ENCODE data around the gene CARNS1. TPM values are rescaled to one million over a fixed set of nuclear protein-coding genes. Genes with fewer than 3 reads are reported as not detected.

The CARNS1 gene
- total RNA-seq, 6 experiments from 2014 or later = 0.05 to 0.14 (median 0.06) TPM; not detected in 1

- Mint-ChIP-seq H3K4me1 (ENCODE audit: low read depth) (peaks cover 10% of the 10 kb centered on the region; the same call in 1 of the 2 replicates), H3K27me3 (ENCODE audit: insufficient read depth) (peaks cover 7% of the 10 kb centered on the region; the same call in 1 of the 2 replicates), H3K27ac (no peak overlapping the region), H3K4me3 (0 out of 2 replicates have a peak overlapping the region, but pooled peaks have one; percentile 30), H3K36me3 (ENCODE audit: low read depth) (no peaks in the 10 kb centered on the region; the same call in 1 of the 2 replicates), H3K9me3 (no peaks in the 10 kb centered on the region)
- no peak for DNase-seq
- TF ChIP-seq CTCF (IDR thresholded peaks at IDR 0.05) = no peak
Measured at GRCh38 chr11:67441098-67441563, 25.7 kb downstream of the CARNS1 start.

GRCh38 chr11:67441731-67442351 is 26.4 kb downstream of the CARNS1 start:
- H3K36me3 Mint-ChIP-seq (ENCODE audit: low read depth) = no peaks in the 10 kb centered on the region; the same call in 1 of the 2 replicates

GRCh38 chr11:67442504-67443404 is 27.3 kb downstream of the CARNS1 start:
- H3K36me3 Mint-ChIP-seq (ENCODE audit: low read depth) = no peaks in the 10 kb centered on the region; the same call in 1 of the 2 replicates
- H3K4me3 Mint-ChIP-seq = peak overlapping the region; percentile 91
- no peak for DNase-seq

More at GRCh38 chr11:67441731-67442351, 26.4 kb downstream of the CARNS1 start:
- Mint-ChIP-seq H3K27me3 (ENCODE audit: insufficient read depth) (peaks cover 7% of the 10 kb centered on the region; the same call in 1 of the 2 replicates), H3K27ac (peak overlapping the region; percentile 46; the same call in 1 of the 2 replicates), H3K4me3 (peak overlapping the region; percentile 91), H3K9me3 (no peaks in the 10 kb centered on the region), H3K4me1 (ENCODE audit: low read depth) (peaks cover 10% of the 10 kb centered on the region; the same call in 1 of the 2 replicates)
- no peak for TF ChIP-seq CTCF (IDR thresholded peaks at IDR 0.05)
- DNase-seq = no peak

GRCh38 chr11:67445515-67445914 is 30.0 kb downstream of the CARNS1 start:
- no peak overlapping the region for H3K4me3 Mint-ChIP-seq
- no peak for TF ChIP-seq CTCF (IDR thresholded peaks at IDR 0.05)
- H3K4me1 Mint-ChIP-seq (ENCODE audit: low read depth) = peaks cover 10% of the 10 kb centered on the region; the same call in 1 of the 2 replicates
- H3K27me3 Mint-ChIP-seq (ENCODE audit: insufficient read depth) = peaks cover 12% of the 10 kb centered on the region
- DNase-seq = no peak
- H3K36me3 Mint-ChIP-seq (ENCODE audit: low read depth) = no peaks in the 10 kb centered on the region; the same call in 1 of the 2 replicates
- H3K9me3 Mint-ChIP-seq = no peaks in the 10 kb centered on the region
- H3K27ac Mint-ChIP-seq = no peak overlapping the region

More at GRCh38 chr11:67442504-67443404, 27.3 kb downstream of the CARNS1 start:
- Mint-ChIP-seq H3K27me3 (ENCODE audit: insufficient read depth) (peaks cover 7% of the 10 kb centered on the region; the same call in 1 of the 2 replicates), H3K4me1 (ENCODE audit: low read depth) (peaks cover 10% of the 10 kb centered on the region; the same call in 1 of the 2 replicates), H3K9me3 (no peaks in the 10 kb centered on the region), H3K27ac (peak overlapping the region; percentile 76)
- TF ChIP-seq CTCF (IDR thresholded peaks at IDR 0.05) = no peak

GRCh38 chr11:67448220-67448609 is 32.7 kb downstream of the CARNS1 start:
- peaks cover 18% of the 10 kb centered on the region for H3K27me3 Mint-ChIP-seq (ENCODE audit: insufficient read depth)
- no peak for DNase-seq
- no peak overlapping the region for H3K4me3 Mint-ChIP-seq
- H3K36me3 Mint-ChIP-seq (ENCODE audit: low read depth) = no peaks in the 10 kb centered on the region
- no peak for TF ChIP-seq CTCF (IDR thresholded peaks at IDR 0.05)
- no peaks in the 10 kb centered on the region for H3K9me3 Mint-ChIP-seq
- no peaks in the 10 kb centered on the region for H3K4me1 Mint-ChIP-seq (ENCODE audit: low read depth)
- H3K27ac Mint-ChIP-seq = no peak overlapping the region
